H1 (cell line): ENCODE measurements around the gene CCDC106. TPM values are rescaled to one million over a fixed set of nuclear protein-coding genes. Genes with fewer than 3 reads are reported as not detected.

Source experiments
- BACH1 ChIP-seq: IDR thresholded peaks from 2 replicates; pipeline ENCODE4 v1.6.1; 2012; ENCODE audit warnings: low read length, improper control_type of control experiment
- BCL11A ChIP-seq, 2 experiments: IDR thresholded peaks; one replicate each; pipeline ENCODE4 v1.6.1; 2011; ENCODE audit warnings: low read depth in 2 of 2, low read length in 2 of 2, mild to moderate bottlenecking in 2 of 2
- CHD2 ChIP-seq: IDR thresholded peaks from 2 replicates; pipeline ENCODE4 v1.6.1; 2012; ENCODE audit warnings: low read length, improper control_type of control experiment
- CREB1 ChIP-seq: IDR thresholded peaks from 2 replicates; pipeline ENCODE4 v1.6.1; 2012; ENCODE audit warnings: inconsistent platforms
- CTBP2 ChIP-seq: IDR thresholded peaks from 2 replicates; pipeline ENCODE4 v1.7.0; 2011; ENCODE audit warnings: borderline replicate concordance, mild to moderate bottlenecking, moderate library complexity, mixed read lengths, low read length; ENCODE audit not compliant: insufficient read depth, insufficient read length
- KDM5A ChIP-seq: fragments of 200-600 bp; IDR thresholded peaks from 2 replicates; pipeline ENCODE4 v1.7.1; 2012; ENCODE audit warnings: mild to moderate bottlenecking, low read length, inconsistent platforms, mixed read lengths
- RFX5 ChIP-seq: IDR thresholded peaks from 2 replicates; pipeline ENCODE4 v1.6.1; 2011; ENCODE audit warnings: low read depth, low read length, improper control_type of control experiment, borderline replicate concordance
- TEAD4 ChIP-seq: IDR thresholded peaks from 2 replicates; pipeline ENCODE4 v1.6.1; 2012; ENCODE audit warnings: low read depth, low read length, inconsistent platforms, mixed read lengths
- polyA plus RNA-seq, 7 experiments: library from polyadenylated mRNA; depleted of rRNA in 3 of 7; stranded (reverse) in 5 of 7; unstranded in 2 of 7; fragments of >200 nt in 5 of 7; fragments of 200-250 nt in 2 of 7; gene quantifications; 1 replicate in 5 of 7; 2 replicates in 1 of 7; 4 replicates in 1 of 7; pipeline versions ENCODE4 v1.2.1 to v1.2.3, GENCODE V29; 2011 to 2013; ENCODE audit warnings: missing spikeins in 2 of 7, mixed read lengths in 2 of 7
- total RNA-seq: library from RNA; stranded (reverse); fragmentation: NEBNext Ultra II Directional; extraction: Animal tissue kit (Norgen Biotek cat#: 25700); gene quantifications from 2 replicates; pipeline ENCODE4 v1.2.1, GENCODE V29; 2021
- TF ChIP-seq, protein P1 (sequence below): fragments of 300-600 bp; sonication (generic); IDR thresholded peaks from 2 replicates; pipeline ENCODE4 v1.7.1; 2012; ENCODE audit warnings: low read length, moderate library complexity, mild to moderate bottlenecking, inconsistent platforms; ENCODE audit not compliant: insufficient replicate concordance

The CCDC106 gene
- total and polyA plus RNA-seq, 2 of the 8 experiments (the other 6 are each of a cell fraction or from before 2014, with no cell fraction given): 12.0 to 20.1 TPM

DNA sequence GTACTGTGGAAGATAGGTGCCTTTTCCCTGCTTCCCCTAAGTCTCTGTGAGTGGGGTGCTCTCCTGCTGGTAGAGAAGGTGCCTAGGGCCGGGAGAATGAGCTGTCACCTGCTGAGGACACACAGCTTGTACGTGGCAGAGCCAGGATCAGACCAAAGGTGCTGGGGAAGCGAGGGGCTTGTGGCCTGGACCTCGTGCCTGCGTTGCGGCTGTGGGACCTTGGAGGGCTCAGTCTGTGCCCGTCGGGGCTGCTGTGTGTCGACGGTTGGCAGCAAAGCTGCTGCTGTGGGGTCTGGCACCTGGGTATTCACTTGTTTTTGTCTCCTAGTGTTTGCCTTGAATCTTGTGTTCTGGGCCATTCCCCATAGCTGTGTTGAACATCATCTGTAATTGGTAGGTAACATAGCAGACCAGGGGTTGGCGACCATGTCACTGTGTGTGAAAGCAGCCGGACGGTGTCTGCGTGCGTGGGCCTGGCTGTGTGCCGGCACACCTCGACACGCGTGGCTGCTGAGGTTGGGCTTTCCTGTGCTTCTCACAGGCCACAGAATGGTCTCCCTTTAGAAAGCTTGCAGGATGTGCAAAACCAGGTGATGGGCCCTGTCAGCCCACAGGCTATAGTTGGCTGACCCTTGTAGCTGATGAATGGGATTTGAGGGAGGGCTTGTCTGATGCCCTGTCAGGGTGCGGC lies 16.0 kb downstream of the CCDC106 start (continued):
- no peak for TF ChIP-seq KDM5A
- no peak for TF ChIP-seq TEAD4
- TF ChIP-seq, protein P1, sequence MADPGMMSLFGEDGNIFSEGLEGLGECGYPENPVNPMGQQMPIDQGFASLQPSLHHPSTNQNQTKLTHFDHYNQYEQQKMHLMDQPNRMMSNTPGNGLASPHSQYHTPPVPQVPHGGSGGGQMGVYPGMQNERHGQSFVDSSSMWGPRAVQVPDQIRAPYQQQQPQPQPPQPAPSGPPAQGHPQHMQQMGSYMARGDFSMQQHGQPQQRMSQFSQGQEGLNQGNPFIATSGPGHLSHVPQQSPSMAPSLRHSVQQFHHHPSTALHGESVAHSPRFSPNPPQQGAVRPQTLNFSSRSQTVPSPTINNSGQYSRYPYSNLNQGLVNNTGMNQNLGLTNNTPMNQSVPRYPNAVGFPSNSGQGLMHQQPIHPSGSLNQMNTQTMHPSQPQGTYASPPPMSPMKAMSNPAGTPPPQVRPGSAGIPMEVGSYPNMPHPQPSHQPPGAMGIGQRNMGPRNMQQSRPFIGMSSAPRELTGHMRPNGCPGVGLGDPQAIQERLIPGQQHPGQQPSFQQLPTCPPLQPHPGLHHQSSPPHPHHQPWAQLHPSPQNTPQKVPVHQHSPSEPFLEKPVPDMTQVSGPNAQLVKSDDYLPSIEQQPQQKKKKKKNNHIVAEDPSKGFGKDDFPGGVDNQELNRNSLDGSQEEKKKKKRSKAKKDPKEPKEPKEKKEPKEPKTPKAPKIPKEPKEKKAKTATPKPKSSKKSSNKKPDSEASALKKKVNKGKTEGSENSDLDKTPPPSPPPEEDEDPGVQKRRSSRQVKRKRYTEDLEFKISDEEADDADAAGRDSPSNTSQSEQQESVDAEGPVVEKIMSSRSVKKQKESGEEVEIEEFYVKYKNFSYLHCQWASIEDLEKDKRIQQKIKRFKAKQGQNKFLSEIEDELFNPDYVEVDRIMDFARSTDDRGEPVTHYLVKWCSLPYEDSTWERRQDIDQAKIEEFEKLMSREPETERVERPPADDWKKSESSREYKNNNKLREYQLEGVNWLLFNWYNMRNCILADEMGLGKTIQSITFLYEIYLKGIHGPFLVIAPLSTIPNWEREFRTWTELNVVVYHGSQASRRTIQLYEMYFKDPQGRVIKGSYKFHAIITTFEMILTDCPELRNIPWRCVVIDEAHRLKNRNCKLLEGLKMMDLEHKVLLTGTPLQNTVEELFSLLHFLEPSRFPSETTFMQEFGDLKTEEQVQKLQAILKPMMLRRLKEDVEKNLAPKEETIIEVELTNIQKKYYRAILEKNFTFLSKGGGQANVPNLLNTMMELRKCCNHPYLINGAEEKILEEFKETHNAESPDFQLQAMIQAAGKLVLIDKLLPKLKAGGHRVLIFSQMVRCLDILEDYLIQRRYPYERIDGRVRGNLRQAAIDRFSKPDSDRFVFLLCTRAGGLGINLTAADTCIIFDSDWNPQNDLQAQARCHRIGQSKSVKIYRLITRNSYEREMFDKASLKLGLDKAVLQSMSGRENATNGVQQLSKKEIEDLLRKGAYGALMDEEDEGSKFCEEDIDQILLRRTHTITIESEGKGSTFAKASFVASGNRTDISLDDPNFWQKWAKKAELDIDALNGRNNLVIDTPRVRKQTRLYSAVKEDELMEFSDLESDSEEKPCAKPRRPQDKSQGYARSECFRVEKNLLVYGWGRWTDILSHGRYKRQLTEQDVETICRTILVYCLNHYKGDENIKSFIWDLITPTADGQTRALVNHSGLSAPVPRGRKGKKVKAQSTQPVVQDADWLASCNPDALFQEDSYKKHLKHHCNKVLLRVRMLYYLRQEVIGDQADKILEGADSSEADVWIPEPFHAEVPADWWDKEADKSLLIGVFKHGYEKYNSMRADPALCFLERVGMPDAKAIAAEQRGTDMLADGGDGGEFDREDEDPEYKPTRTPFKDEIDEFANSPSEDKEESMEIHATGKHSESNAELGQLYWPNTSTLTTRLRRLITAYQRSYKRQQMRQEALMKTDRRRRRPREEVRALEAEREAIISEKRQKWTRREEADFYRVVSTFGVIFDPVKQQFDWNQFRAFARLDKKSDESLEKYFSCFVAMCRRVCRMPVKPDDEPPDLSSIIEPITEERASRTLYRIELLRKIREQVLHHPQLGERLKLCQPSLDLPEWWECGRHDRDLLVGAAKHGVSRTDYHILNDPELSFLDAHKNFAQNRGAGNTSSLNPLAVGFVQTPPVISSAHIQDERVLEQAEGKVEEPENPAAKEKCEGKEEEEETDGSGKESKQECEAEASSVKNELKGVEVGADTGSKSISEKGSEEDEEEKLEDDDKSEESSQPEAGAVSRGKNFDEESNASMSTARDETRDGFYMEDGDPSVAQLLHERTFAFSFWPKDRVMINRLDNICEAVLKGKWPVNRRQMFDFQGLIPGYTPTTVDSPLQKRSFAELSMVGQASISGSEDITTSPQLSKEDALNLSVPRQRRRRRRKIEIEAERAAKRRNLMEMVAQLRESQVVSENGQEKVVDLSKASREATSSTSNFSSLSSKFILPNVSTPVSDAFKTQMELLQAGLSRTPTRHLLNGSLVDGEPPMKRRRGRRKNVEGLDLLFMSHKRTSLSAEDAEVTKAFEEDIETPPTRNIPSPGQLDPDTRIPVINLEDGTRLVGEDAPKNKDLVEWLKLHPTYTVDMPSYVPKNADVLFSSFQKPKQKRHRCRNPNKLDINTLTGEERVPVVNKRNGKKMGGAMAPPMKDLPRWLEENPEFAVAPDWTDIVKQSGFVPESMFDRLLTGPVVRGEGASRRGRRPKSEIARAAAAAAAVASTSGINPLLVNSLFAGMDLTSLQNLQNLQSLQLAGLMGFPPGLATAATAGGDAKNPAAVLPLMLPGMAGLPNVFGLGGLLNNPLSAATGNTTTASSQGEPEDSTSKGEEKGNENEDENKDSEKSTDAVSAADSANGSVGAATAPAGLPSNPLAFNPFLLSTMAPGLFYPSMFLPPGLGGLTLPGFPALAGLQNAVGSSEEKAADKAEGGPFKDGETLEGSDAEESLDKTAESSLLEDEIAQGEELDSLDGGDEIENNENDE: no peak
- no peak for TF ChIP-seq CTBP2
- no peak for TF ChIP-seq BACH1
- TF ChIP-seq CHD2: no peak
- no peak for TF ChIP-seq BCL11A (IDR thresholded peaks at IDR 0.05; ENCODE audit: low read depth in 2 of 2, low read length in 2 of 2)
- TF ChIP-seq RFX5: no peak
- no peak for TF ChIP-seq CREB1
